SK-N-MC (cell line): ENCODE data around the gene MTHFSD.

ENCODE experiments used
- DNase-seq: peaks from one replicate; pipeline ENCODE4 v3.0.0-alpha.2; 2011; ENCODE audit warnings: low read depth, low spot score
- H3K27ac ChIP-seq: fragments of 200-600 bp; sonication (generic); 2 replicates; pipeline ENCODE4 v1.5.1; 2016; ENCODE audit warnings: mixed run types
- H3K36me3 ChIP-seq: fragments of 200-600 bp; sonication (generic); 2 replicates; pipeline ENCODE4 v1.6.1; 2017; ENCODE audit warnings: antibody characterized with exemption, low read length, mixed read lengths; ENCODE audit not compliant: insufficient read depth
- H3K4me3 ChIP-seq: fragments of 200-600 bp; sonication (generic); 2 replicates; pipeline ENCODE4 v1.5.1; 2016
- H3K9ac ChIP-seq: fragments of 200-600 bp; sonication (generic); 2 replicates; pipeline ENCODE4 v1.8.0; 2017; ENCODE audit warnings: mixed run types, mixed read lengths; ENCODE audit not compliant: insufficient read length
- H3K9me3 ChIP-seq: fragments of 200-600 bp; sonication (generic); 2 replicates; pipeline ENCODE4 v1.6.1; 2017; ENCODE audit warnings: low read depth, mild to moderate bottlenecking, antibody characterized with exemption, low read length, moderate library complexity, mixed read lengths
- EZH2 ChIP-seq: fragments of 200-600 bp; sonication (generic); IDR thresholded peaks from one replicate; pipeline ENCODE4 v1.6.1; 2017; ENCODE audit warnings: antibody characterized with exemption
- FOXP2 ChIP-seq: optimal IDR thresholded peaks from 2 replicates; pipeline ENCODE3; 2011; ENCODE audit warnings: mild to moderate bottlenecking, moderate library complexity; ENCODE audit not compliant: insufficient read depth; ENCODE audit errors: extremely low read length, control extremely low read depth
- POLR2AphosphoS5 ChIP-seq: IDR thresholded peaks from 2 replicates; pipeline ENCODE4 v1.6.1; 2012; ENCODE audit warnings: mild to moderate bottlenecking, low read depth, low read length, borderline replicate concordance

MTHFSD gene

DNA sequence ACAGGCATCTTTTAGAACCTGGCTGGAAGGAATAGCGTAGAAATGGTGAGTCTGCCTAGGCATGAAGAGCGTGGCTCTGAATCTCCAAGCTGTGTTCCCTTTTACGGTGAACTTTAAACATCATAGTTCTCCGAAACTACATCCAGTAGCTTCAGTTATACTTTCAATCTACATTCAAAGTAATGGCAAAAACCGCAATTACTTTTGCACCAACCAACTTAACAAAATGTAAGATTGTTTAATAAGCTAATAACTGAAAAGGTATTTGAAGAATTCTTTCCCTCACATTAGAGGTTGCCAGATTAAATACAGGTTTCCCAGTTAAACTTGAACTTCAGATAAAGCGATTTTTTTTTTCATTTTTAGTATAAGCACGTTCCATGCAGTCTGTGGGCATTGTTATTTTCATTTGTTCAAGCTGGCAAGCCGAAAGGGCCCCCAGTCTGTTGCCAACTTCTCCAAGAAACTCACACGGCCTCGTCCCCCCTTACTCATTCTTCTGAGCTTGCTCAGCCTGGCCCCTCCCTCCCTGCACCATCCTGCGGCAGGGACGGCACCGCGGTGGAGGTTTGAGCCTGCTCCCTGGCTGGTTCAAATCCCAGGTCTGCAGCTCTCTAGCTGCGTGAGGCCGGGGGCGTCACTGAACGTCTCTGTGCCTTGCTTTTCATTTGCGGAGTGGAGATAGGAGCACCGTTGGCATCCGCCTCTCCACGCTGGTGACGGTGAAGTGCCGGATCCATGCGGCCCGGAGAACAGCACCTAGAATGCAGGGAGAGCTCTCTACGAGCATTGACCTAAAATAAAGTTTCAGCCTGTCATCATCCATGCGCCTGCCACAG is 3.5 kb upstream of the MTHFSD start:
- no peak for DNase-seq
- no peak overlapping the region for H3K4me3 ChIP-seq
- no peak overlapping the region for H3K9ac ChIP-seq
- H3K36me3 ChIP-seq, result no peaks in the 10 kb centered on the region
- TF ChIP-seq FOXP2, result no peak
- H3K27ac ChIP-seq, result no peak overlapping the region
- no peaks in the 10 kb centered on the region for H3K9me3 ChIP-seq

DNA sequence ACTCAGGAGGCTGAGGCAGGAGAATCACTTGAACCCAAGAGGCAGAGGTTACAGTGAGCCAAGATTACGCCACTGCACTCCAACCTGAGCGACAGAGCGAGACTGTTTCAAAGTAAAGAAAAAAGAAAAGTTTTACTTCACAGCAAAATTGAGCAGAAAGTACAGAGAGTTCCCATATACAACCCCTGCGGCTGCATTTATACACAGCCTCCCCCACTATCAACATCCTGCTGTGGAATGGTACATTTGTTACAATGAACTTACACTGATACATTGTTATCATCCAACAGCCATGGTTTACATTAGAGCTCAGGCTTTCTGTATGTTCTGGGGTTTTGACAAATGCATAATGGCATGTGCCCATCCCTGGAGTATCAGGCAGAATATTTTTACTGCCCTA is 2.6 kb upstream of the MTHFSD start:
- TF ChIP-seq EZH2, result no peak
- no peak for TF ChIP-seq POLR2AphosphoS5
- TF ChIP-seq FOXP2, result no peak
- Histone ChIP-seq H3K9me3 (no peaks in the 10 kb centered on the region), H3K36me3 (no peaks in the 10 kb centered on the region), H3K4me3 (no peak overlapping the region), H3K27ac (no peak overlapping the region), H3K9ac (no peak overlapping the region)
- no peak for DNase-seq

DNA sequence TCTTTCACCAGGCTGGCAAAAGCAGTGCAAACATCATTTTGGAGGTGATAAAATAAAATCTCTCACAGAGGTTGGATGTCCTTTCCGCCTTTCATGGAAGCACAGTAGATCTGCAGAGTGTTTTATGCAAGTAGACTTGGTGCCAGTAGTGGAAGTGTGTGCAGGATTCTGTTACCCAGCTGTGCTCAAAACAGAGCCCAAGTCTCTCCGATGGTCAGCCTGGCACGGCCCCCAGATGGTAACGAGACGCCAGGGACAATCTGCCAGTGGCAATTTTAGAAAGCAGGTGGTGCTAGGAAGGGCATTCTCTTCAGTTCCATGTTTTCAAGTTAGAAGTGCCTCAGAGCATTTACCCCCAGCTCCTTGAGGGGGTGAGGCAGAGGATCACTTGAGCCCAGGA is 1.5 kb upstream of the MTHFSD start:
- H3K4me3 ChIP-seq, result no peak overlapping the region
- H3K9ac ChIP-seq, result no peak overlapping the region
- no peaks in the 10 kb centered on the region for H3K9me3 ChIP-seq
- no peaks in the 10 kb centered on the region for H3K36me3 ChIP-seq
- no peak for TF ChIP-seq EZH2
- TF ChIP-seq POLR2AphosphoS5, result no peak
- TF ChIP-seq FOXP2, result no peak
- DNase-seq, result no peak
- H3K27ac ChIP-seq, result no peak overlapping the region

DNA sequence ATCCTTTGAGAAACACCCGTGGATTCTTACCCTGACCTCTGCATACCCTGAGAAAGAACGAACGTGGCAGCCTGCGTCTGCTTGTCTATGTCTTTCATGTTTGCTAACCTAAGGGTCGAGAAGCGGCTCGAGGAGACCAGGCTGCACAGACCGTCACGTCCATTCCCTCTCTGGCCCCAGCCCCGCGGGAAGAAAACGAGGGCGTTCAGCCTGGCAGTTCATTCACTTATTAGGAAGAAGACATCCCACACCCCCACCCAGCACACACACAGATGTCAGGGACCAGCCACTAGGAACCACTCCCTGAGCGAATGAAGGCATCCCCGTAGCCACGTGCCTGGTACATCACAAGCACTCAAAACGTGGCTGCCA is 655 bp upstream of the MTHFSD start:
- DNase-seq, result no peak
- no peaks in the 10 kb centered on the region for H3K36me3 ChIP-seq
- peak overlapping the region; percentile 23 for H3K9ac ChIP-seq
- peak overlapping the region; percentile 81 for H3K4me3 ChIP-seq
- no peak for TF ChIP-seq POLR2AphosphoS5
- TF ChIP-seq EZH2, result no peak
- TF ChIP-seq FOXP2, result no peak
- no peaks in the 10 kb centered on the region for H3K9me3 ChIP-seq
- no peak overlapping the region for H3K27ac ChIP-seq

DNA sequence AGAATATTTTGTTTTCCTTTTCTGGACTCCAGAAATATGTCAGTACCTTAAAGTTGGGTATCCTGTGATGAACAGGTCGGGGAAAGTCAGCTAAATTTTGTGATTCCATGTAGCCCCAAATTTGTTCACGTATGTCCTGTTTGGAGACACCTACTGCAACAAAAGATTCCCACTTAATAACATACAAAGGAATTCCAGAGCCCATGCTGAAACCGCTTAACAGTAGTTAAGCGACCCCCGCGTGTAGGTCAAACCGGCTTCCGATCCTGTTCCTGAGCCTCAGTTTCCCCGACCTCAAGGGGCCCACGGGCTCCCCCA is 477 bp downstream of the MTHFSD start:
- peak overlapping the region; percentile 46; the same call in 1 of the 2 replicates for H3K27ac ChIP-seq
- TF ChIP-seq FOXP2 (no peak), EZH2 (no peak), POLR2AphosphoS5 (no peak)
- no peaks in the 10 kb centered on the region for H3K9me3 ChIP-seq
- DNase-seq, result no peak
- H3K36me3 ChIP-seq, result no peaks in the 10 kb centered on the region
- H3K9ac ChIP-seq, result peak overlapping the region; percentile 89
- H3K4me3 ChIP-seq, result peak overlapping the region; percentile 81

DNA sequence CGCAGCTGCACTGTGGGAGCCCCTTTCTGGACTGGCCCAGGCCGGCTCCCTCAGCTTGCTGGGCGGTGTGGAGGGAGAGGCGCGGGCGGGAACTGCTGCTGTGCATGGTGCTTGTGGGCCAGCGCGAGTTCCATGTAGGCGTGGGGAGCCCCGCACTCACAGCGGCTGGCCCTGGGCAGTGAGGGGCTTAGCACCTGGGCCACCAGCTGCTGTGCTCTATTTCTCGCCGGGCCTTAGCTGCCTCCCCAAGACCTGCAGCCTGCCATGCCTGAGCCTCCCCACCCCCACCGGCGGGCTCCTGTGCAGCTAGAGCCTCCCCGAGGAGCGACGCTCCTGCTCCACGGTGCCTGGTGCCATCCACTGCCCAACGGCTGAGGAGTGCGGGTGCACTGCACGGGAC is 1.7 kb downstream of the MTHFSD start:
- no peak for DNase-seq
- TF ChIP-seq EZH2 (no peak), POLR2AphosphoS5 (no peak), FOXP2 (no peak)
- Histone ChIP-seq H3K9me3 (no peaks in the 10 kb centered on the region), H3K36me3 (no peaks in the 10 kb centered on the region), H3K9ac (no peak overlapping the region), H3K4me3 (no peak overlapping the region), H3K27ac (no peak overlapping the region)

DNA sequence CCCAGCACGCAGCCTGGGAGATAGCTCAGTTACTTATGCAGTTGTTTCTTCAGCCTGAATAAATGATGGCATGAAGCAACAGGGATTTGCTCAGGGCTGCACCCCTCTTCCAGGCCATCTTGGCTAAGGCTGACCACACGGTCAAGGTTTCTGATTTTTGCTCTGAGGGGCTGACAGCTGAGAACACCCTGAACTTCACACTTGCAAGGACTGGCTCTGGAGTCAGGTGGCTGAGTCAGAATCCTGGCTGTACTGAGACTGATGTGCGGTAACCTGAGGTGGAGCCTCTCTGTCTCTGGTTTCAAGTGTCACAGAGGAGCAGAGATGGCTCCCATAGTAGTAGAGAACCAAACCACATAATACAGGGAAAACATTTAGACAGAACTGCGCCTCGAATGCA is 4.8 kb downstream of the MTHFSD start:
- Histone ChIP-seq H3K27ac (no peak overlapping the region), H3K9ac (no peak overlapping the region), H3K4me3 (no peak overlapping the region), H3K36me3 (no peaks in the 10 kb centered on the region), H3K9me3 (no peaks in the 10 kb centered on the region)
- TF ChIP-seq POLR2AphosphoS5, result no peak
- TF ChIP-seq EZH2, result no peak
- no peak for TF ChIP-seq FOXP2
- no peak for DNase-seq

DNA sequence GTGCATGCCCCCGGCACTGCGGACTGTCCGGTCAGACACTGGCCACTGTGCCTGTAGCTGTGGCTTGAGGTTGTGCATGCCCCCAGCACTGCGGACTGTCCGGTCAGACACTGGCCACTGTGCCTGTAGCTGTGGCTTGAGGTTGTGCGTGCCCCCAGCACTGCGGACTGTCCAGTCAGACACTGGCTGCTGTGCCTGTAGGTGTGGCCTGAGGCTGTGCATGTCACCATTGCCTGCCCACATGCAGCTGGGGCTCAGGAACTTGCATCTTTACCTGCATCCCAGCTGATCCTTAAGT is 5.2 kb downstream of the MTHFSD start:
- TF ChIP-seq POLR2AphosphoS5, result no peak
- no peak for TF ChIP-seq EZH2
- no peak for TF ChIP-seq FOXP2
- DNase-seq, result no peak
- Histone ChIP-seq H3K27ac (no peak overlapping the region), H3K4me3 (no peak overlapping the region), H3K9me3 (no peaks in the 10 kb centered on the region), H3K9ac (no peak overlapping the region), H3K36me3 (no peaks in the 10 kb centered on the region)
